A673 (cell line): ENCODE results near the gene TWNK.

Source experiments
- CTCF ChIP-seq: fragments of 300-800, 200-600 bp; sonication (generic); conservative IDR thresholded peaks from 2 replicates; pipeline ENCODE4 v1.5.1; 2017; ENCODE audit warnings: low read depth, mild to moderate bottlenecking, antibody characterized with exemption, low read length, moderate library complexity, mixed read lengths
- EZH2 ChIP-seq: fragments of 200-600 bp; sonication (generic); IDR thresholded peaks from 2 replicates; pipeline ENCODE4 v1.6.1; 2017; ENCODE audit warnings: borderline replicate concordance, low read depth, mild to moderate bottlenecking, mixed read lengths, antibody characterized with exemption, low read length; ENCODE audit not compliant: poor library complexity, severe bottlenecking

GRCh38 chr10:100988166-100988565 is 823 bp downstream of the TWNK start:
- TF ChIP-seq EZH2: no peak
- TF ChIP-seq CTCF: no peak
